Ascending aorta (tissue), 2 donors: ENCODE measurements around the gene C20orf96. TPM values are rescaled to one million over a fixed set of nuclear protein-coding genes. Genes with fewer than 3 reads are reported as not detected.
A peak's percentile ranks its signal among the peaks of the same experiment; 100 is the strongest.

Experiments
- DNase-seq, 2 donors: peaks; one replicate each; pipeline ENCODE4 v3.0.0-alpha.2; 2019; ENCODE audit warnings: low spot score in 2 of 2
- H3K27ac ChIP-seq, 2 donors: fragments of 200-600 bp; sonication (generic); one replicate each; pipeline ENCODE4 v1.5.1; 2016 to 2017; ENCODE audit warnings: mild to moderate bottlenecking in 1 of 2
- H3K27me3 ChIP-seq: fragments of 200-600 bp; sonication (generic); one replicate; pipeline ENCODE4 v1.5.1; 2017
- H3K36me3 ChIP-seq, 2 donors: fragments of 200-600 bp; sonication (generic); one replicate each; pipeline ENCODE4 v1.5.1; 2016
- H3K4me1 ChIP-seq, 2 donors: fragments of 200-600 bp; sonication (generic); one replicate each; pipeline ENCODE4 v1.5.1; 2016 to 2017; ENCODE audit warnings: mild to moderate bottlenecking in 1 of 2
- H3K4me3 ChIP-seq, 2 donors: fragments of 200-600 bp; sonication (generic); one replicate each; pipeline ENCODE4 v1.5.1; 2016 to 2017; ENCODE audit warnings: mild to moderate bottlenecking in 1 of 2
- H3K9me3 ChIP-seq, 2 donors: fragments of 200-600 bp; sonication (generic); one replicate each; pipeline ENCODE4 v1.5.1; 2016
- CTCF ChIP-seq, 3 experiments: fragments of 200-600 bp in 2 of 3; fragments of 450-650 bp in 1 of 3; sonication (generic) in 2 of 3; IDR thresholded peaks; one replicate each; pipeline ENCODE4 v1.5.1; 2016 to 2019; ENCODE audit warnings: antibody characterized with exemption in 3 of 3, mild to moderate bottlenecking in 1 of 3, moderate library complexity in 1 of 3
- intact Hi-C: fragments of 100-400 bp; cut with DNase I; formaldehyde crosslinking; loops from one replicate; pipeline ENCODE4 v1.15.1; 2023
- total RNA-seq: library from RNA; depleted of rRNA; stranded (reverse); fragments of >200 nt; gene quantifications from one replicate; pipeline ENCODE4 v1.1.0, GENCODE V29; 2016

C20orf96 gene
- total RNA-seq, 1 donor from 2014 or later: 0.32 TPM

- peaks cover 0 to 5% of the 10 kb centered on the region in 2 donors for H3K4me1 ChIP-seq
- no peak for DNase-seq
Observed at GRCh38 chr20:328975-329695, 38.6 kb upstream of the C20orf96 start.

GRCh38 chr20:328027-328974, 37.8 kb upstream of the C20orf96 start:
- Histone ChIP-seq H3K4me1 (peaks cover 0 to 5% of the 10 kb centered on the region in 2 donors), H3K9me3 (no peaks in the 10 kb centered on the region), H3K27me3 (no peaks in the 10 kb centered on the region), H3K27ac (peak overlapping the region; percentile 77 to 98), H3K4me3 (peak overlapping the region; percentile 64 to 93), H3K36me3 (no peaks in the 10 kb centered on the region)
- no peak for TF ChIP-seq CTCF (IDR thresholded peaks at IDR 0.05)
- intact Hi-C loops: loop anchor here (10.0 kb wide), 2 partner anchors 1066 to 1566 kb away; partner anchors contain the start of genes FKBP1A and SIRPA
- no peak for DNase-seq

More at GRCh38 chr20:328975-329695, 38.6 kb upstream of the C20orf96 start:
- Histone ChIP-seq H3K4me3 (no peak overlapping the region), H3K36me3 (no peaks in the 10 kb centered on the region), H3K27ac (peak overlapping the region; percentile 77 to 98), H3K9me3 (no peaks in the 10 kb centered on the region), H3K27me3 (no peaks in the 10 kb centered on the region)
- intact Hi-C loops: loop anchor here (10.0 kb wide), 2 partner anchors 1066 to 1566 kb away; partner anchors contain the start of genes FKBP1A and SIRPA
- no peak for TF ChIP-seq CTCF (IDR thresholded peaks at IDR 0.05)

- peak; percentile 21 to 87 for DNase-seq
- H3K36me3 ChIP-seq: no peaks in the 10 kb centered on the region
- H3K9me3 ChIP-seq: no peaks in the 10 kb centered on the region
- H3K27me3 ChIP-seq: no peaks in the 10 kb centered on the region
- peaks cover 0 to 5% of the 10 kb centered on the region in 2 donors for H3K4me1 ChIP-seq
- TF ChIP-seq CTCF (IDR thresholded peaks at IDR 0.05): no peak
- peak overlapping the region; percentile 64 to 93 for H3K4me3 ChIP-seq
- intact Hi-C loops: loop anchor here (1.0 to 10.0 kb wide), 4 partner anchors 30 to 1567 kb away; partner anchors contain the start of genes FKBP1A, SIRPA and ZCCHC3
- peak overlapping the region; percentile 77 to 98 for H3K27ac ChIP-seq
Observed at GRCh38 chr20:327186-328026, 36.9 kb upstream of the C20orf96 start.

GRCh38 chr20:326645-327185, 36.2 kb upstream of the C20orf96 start:
- Histone ChIP-seq H3K4me1 (peaks cover 0 to 5% of the 10 kb centered on the region in 2 donors), H3K27me3 (no peaks in the 10 kb centered on the region), H3K4me3 (peak overlapping the region; percentile 64 to 93), H3K36me3 (no peaks in the 10 kb centered on the region), H3K9me3 (no peaks in the 10 kb centered on the region), H3K27ac (peak overlapping the region; percentile 77 to 98)
- intact Hi-C loops: loop anchor here (1.0 to 10.0 kb wide), 5 partner anchors 21 to 1568 kb away; partner anchors contain the start of genes FKBP1A, NRSN2, SIRPA and ZCCHC3
- no peak for TF ChIP-seq CTCF (IDR thresholded peaks at IDR 0.05)
- no peak for DNase-seq
